Astrocyte (in vitro differentiated cells and primary cell): ENCODE data around the gene STARD4. TPM values are rescaled to one million over a fixed set of nuclear protein-coding genes. Genes with fewer than 3 reads are reported as not detected.

ENCODE experiments used
- DNase-seq: peaks from one replicate; pipeline ENCODE4 v3.0.0-alpha.2; 2010; ENCODE audit warnings: low read depth
- FAIRE-seq: peaks from 2 replicates; lab custom pipeline; 2011; peaks lifted over from hg19 to GRCh38; lab: Jason Lieb, UNC
- H2AFZ ChIP-seq: 2 replicates; pipeline ENCODE4 v1.6.0; 2012; ENCODE audit warnings: low read depth, low read length, inconsistent platforms
- H3K27ac ChIP-seq: 2 replicates; pipeline ENCODE4 v1.5.1; 2011; ENCODE audit warnings: low read depth, low read length, inconsistent platforms
- H3K27me3 ChIP-seq: 2 replicates; pipeline ENCODE4 v1.6.0; 2011; ENCODE audit warnings: low read length, inconsistent platforms; ENCODE audit not compliant: insufficient read depth
- H3K36me3 ChIP-seq: 2 replicates; pipeline ENCODE4 v1.5.1; 2011; ENCODE audit warnings: low read length, inconsistent platforms; ENCODE audit not compliant: insufficient read depth
- H3K4me1 ChIP-seq: 2 replicates; pipeline ENCODE4 v1.5.1; 2011; ENCODE audit warnings: low read length, inconsistent platforms; ENCODE audit not compliant: insufficient read depth
- H3K4me2 ChIP-seq: 2 replicates; pipeline ENCODE4 v1.6.0; 2012; ENCODE audit warnings: low read length, inconsistent platforms
- H3K4me3 ChIP-seq: 2 replicates; pipeline ENCODE4 v1.5.1; 2011; ENCODE audit warnings: low read depth, mild to moderate bottlenecking, low read length, inconsistent platforms; ENCODE audit not compliant: insufficient read depth
- H3K79me2 ChIP-seq: 2 replicates; pipeline ENCODE4 v1.6.0; 2012; ENCODE audit warnings: mild to moderate bottlenecking, low read length, inconsistent platforms; ENCODE audit not compliant: insufficient read depth
- H3K9ac ChIP-seq: 2 replicates; pipeline ENCODE4 v1.6.0; 2012; ENCODE audit warnings: mild to moderate bottlenecking, low read length, inconsistent platforms
- H3K9me3 ChIP-seq: 2 replicates; pipeline ENCODE4 v1.5.1; 2012; ENCODE audit warnings: low read depth, mild to moderate bottlenecking, low read length, inconsistent platforms; ENCODE audit not compliant: insufficient read depth
- H4K20me1 ChIP-seq: 2 replicates; pipeline ENCODE4 v1.6.0; 2012; ENCODE audit warnings: low read length, inconsistent platforms; ENCODE audit not compliant: insufficient read depth
- H3K27ac Mint-ChIP-seq: one replicate; pipeline ENCODE4 v1.8.0; 2021; ENCODE audit warnings: mild to moderate bottlenecking, mixed read lengths; ENCODE audit not compliant: unreplicated experiment
- H3K27me3 Mint-ChIP-seq: one replicate; pipeline ENCODE4 v1.8.0; 2021; ENCODE audit warnings: low read depth, mixed read lengths; ENCODE audit not compliant: unreplicated experiment
- H3K36me3 Mint-ChIP-seq: one replicate; pipeline ENCODE4 v1.8.0; 2021; ENCODE audit warnings: low read depth, mixed read lengths; ENCODE audit not compliant: unreplicated experiment
- H3K4me1 Mint-ChIP-seq: one replicate; pipeline ENCODE4 v1.8.0; 2021; ENCODE audit warnings: low read depth, mixed read lengths; ENCODE audit not compliant: unreplicated experiment
- H3K4me3 Mint-ChIP-seq: one replicate; pipeline ENCODE4 v1.8.0; 2021; ENCODE audit warnings: mild to moderate bottlenecking, moderate library complexity, mixed read lengths; ENCODE audit not compliant: unreplicated experiment
- H3K9me3 Mint-ChIP-seq: one replicate; pipeline ENCODE4 v1.8.0; 2021; ENCODE audit warnings: mild to moderate bottlenecking, mixed read lengths; ENCODE audit not compliant: unreplicated experiment
- CTCF ChIP-seq: IDR thresholded peaks from 2 replicates; pipeline ENCODE4 v1.5.1; 2011; ENCODE audit warnings: low read depth, mild to moderate bottlenecking, inconsistent platforms, low read length, moderate library complexity; ENCODE audit not compliant: insufficient read depth
- EZH2 ChIP-seq: IDR thresholded peaks from 2 replicates; pipeline ENCODE4 v1.6.1; 2012; ENCODE audit warnings: mild to moderate bottlenecking, low read length, inconsistent platforms; ENCODE audit not compliant: insufficient read depth
- total RNA-seq: library from RNA; stranded (reverse); gene quantifications from 2 replicates; pipeline ENCODE4 v1.2.1, GENCODE V29; 2021

The STARD4 gene
- total RNA-seq, 1 donor from 2014 or later, result 84.9 TPM

GRCh38 chr5:111514087-111514486 is 1.8 kb upstream of the STARD4 start:
- Mint-ChIP-seq H3K27ac (no peak overlapping the region), H3K27me3 (no peaks in the 10 kb centered on the region), H3K4me3 (peak overlapping the region; percentile 60), H3K4me1 (peaks cover 10% of the 10 kb centered on the region), H3K36me3 (no peaks in the 10 kb centered on the region), H3K9me3 (peaks cover 2% of the 10 kb centered on the region)
- Histone ChIP-seq H3K4me2 (no peak overlapping the region), H3K36me3 (no peaks in the 10 kb centered on the region), H3K4me1 (peaks cover 3% of the 10 kb centered on the region), H4K20me1 (peaks cover 12% of the 10 kb centered on the region), H3K27me3 (no peaks in the 10 kb centered on the region), H3K79me2 (peaks cover 33% of the 10 kb centered on the region), H3K27ac (no peak overlapping the region), H3K4me3 (no peak overlapping the region), H3K9ac (no peak overlapping the region), H3K9me3 (no peaks in the 10 kb centered on the region), H2AFZ (no peak overlapping the region)
- DNase-seq (no peak), FAIRE-seq (no peak)
- TF ChIP-seq CTCF (no peak), EZH2 (no peak)

- Mint-ChIP-seq H3K4me3 (peak overlapping the region; percentile 92), H3K27ac (peak overlapping the region; percentile 73), H3K27me3 (no peaks in the 10 kb centered on the region), H3K9me3 (peaks cover 2% of the 10 kb centered on the region), H3K4me1 (peaks cover 10% of the 10 kb centered on the region), H3K36me3 (no peaks in the 10 kb centered on the region)
- TF ChIP-seq CTCF, result no peak
- TF ChIP-seq EZH2, result no peak
- Histone ChIP-seq H3K9me3 (no peaks in the 10 kb centered on the region), H3K79me2 (peaks cover 42% of the 10 kb centered on the region), H3K4me2 (peak overlapping the region; percentile 97), H3K9ac (peak overlapping the region; percentile 90), H2AFZ (peak overlapping the region; percentile 72), H3K4me1 (peaks cover 3% of the 10 kb centered on the region), H3K27me3 (no peaks in the 10 kb centered on the region), H3K4me3 (peak overlapping the region; percentile 78), H3K27ac (peak overlapping the region; percentile 93), H4K20me1 (peaks cover 20% of the 10 kb centered on the region), H3K36me3 (no peaks in the 10 kb centered on the region)
- DNase-seq (no peak), FAIRE-seq (peak; percentile 77)
Observed at GRCh38 chr5:111513131-111513520, 791 bp upstream of the STARD4 start.

GRCh38 chr5:111511831-111512374 is 432 bp downstream of the STARD4 start:
- Mint-ChIP-seq H3K4me1 (peaks cover 13% of the 10 kb centered on the region), H3K9me3 (peaks cover 2% of the 10 kb centered on the region), H3K27ac (peak overlapping the region; percentile 78), H3K36me3 (no peaks in the 10 kb centered on the region), H3K27me3 (no peaks in the 10 kb centered on the region), H3K4me3 (peak overlapping the region; percentile 92)
- H3K36me3 ChIP-seq, result no peaks in the 10 kb centered on the region
- H3K79me2 ChIP-seq, result peaks cover 55% of the 10 kb centered on the region
- no peaks in the 10 kb centered on the region for H3K9me3 ChIP-seq
- TF ChIP-seq EZH2, result no peak
- H3K27ac ChIP-seq, result peak overlapping the region; percentile 93
- peak overlapping the region; percentile 97 for H3K4me2 ChIP-seq
- H4K20me1 ChIP-seq, result peaks cover 32% of the 10 kb centered on the region
- H3K27me3 ChIP-seq, result no peaks in the 10 kb centered on the region
- H3K4me3 ChIP-seq, result peak overlapping the region; percentile 78
- FAIRE-seq (no peak), DNase-seq (peak; percentile 41)
- H3K9ac ChIP-seq, result peak overlapping the region; percentile 97
- H2AFZ ChIP-seq, result peak overlapping the region; percentile 79
- H3K4me1 ChIP-seq, result peaks cover 3% of the 10 kb centered on the region
